Thoracic aorta (tissue), 2 donors: Measurements from ENCODE around the gene CENPU. TPM values are rescaled to one million over a fixed set of nuclear protein-coding genes. Genes with fewer than 3 reads are reported as not detected.
"Not testable (repeated sequence)": the region's sequence is repeated elsewhere in the genome, so short reads cannot be mapped to it uniquely, and the experiment has no call there.

ENCODE experiments used
- ATAC-seq: fragments of 150-250 bp; one replicate; pipeline ENCODE4 v1.8.0; 2017; ENCODE audit warnings: low read depth; ENCODE audit not compliant: insufficient number of reproducible peaks, low FRiP score
- DNase-seq: peaks from one replicate; pipeline ENCODE4 v3.0.0-alpha.2; 2020; ENCODE audit warnings: low spot score
- H3K27ac ChIP-seq, 2 donors: fragments of 200-600 bp; sonication (generic); 1 replicate in 1 of 2; 2 replicates in 1 of 2; pipeline ENCODE4 v1.5.1; 2016; ENCODE audit warnings: mild to moderate bottlenecking in 2 of 2, moderate library complexity in 2 of 2
- H3K27me3 ChIP-seq: fragments of 200-600 bp; sonication (generic); replicated peaks from 2 replicates; pipeline ENCODE4 v1.6.0; 2016; ENCODE audit warnings: mild to moderate bottlenecking; ENCODE audit not compliant: insufficient read depth
- H3K36me3 ChIP-seq: fragments of 200-600 bp; sonication (generic); one replicate; pipeline ENCODE4 v1.5.1; 2016
- H3K4me1 ChIP-seq, 2 donors: fragments of 200-600 bp; sonication (generic); 1 replicate in 1 of 2; 2 replicates in 1 of 2; pipeline versions ENCODE4 v1.5.1 to v1.6.0; 2016; ENCODE audit warnings: low read depth in 2 of 2, mild to moderate bottlenecking in 1 of 2; ENCODE audit not compliant: control insufficient read depth in 1 of 2
- H3K4me3 ChIP-seq: fragments of 200-600 bp; sonication (generic); 2 replicates; pipeline ENCODE4 v1.5.1; 2016; ENCODE audit warnings: mild to moderate bottlenecking
- H3K9me3 ChIP-seq: fragments of 200-600 bp; sonication (generic); 2 replicates; pipeline ENCODE4 v1.5.1; 2016
- CTCF ChIP-seq: fragments of 200-600 bp; sonication (generic); IDR thresholded peaks from one replicate; pipeline ENCODE4 v1.5.1; 2019; ENCODE audit warnings: antibody characterized with exemption
- total RNA-seq, 2 donors: library from RNA; depleted of rRNA; stranded (reverse); fragments of >200 nt; gene quantifications; one replicate each; pipeline versions ENCODE4 v1.1.0 to v1.2.3, GENCODE V29; 2016

Gene CENPU
- total RNA-seq, 2 donors from 2014 or later = 1.4 to 2.0 TPM

DNA sequence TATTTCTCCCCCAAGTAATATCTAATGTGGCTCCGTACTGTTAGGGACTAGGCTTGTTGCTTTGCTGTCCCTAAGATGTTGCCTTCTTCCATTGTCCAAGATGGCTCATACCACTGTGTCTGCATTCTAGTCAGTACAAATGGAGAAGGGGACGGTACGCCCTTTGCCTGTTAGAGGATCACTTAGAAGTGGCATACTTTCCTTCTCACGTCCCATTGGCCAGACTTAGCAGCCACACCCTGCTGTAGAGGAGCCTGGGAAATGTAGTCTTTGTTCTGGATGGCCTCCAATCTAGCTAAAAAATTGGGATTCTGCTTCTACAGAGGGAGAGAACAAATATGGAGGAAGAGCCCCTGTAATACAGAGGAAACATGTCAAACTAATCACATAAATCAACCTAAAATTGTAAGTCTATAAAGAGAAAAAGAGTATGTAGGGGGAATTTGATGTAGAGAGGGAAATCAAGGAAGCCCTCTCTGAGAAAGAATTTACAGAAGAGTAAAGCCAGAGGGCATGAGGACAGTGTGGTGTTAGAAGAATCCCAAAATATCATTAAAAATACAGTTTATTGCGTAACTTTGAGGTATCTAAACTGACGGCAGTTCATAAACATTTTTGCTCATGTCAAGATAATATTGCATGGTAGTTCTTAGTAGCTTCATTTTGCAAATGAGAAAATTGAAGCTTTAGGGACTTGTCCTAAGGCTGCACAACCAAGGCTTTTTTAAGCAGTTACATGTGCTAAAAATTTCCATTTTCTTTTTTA is 69.3 kb downstream of the CENPU start:
- Histone ChIP-seq H3K9me3 (no peaks in the 10 kb centered on the region), H3K4me3 (no peak overlapping the region), H3K4me1 (peaks cover 5 to 8% of the 10 kb centered on the region in 2 donors), H3K27me3 (no peaks in the 10 kb centered on the region), H3K36me3 (peaks cover 8% of the 10 kb centered on the region), H3K27ac (no peak overlapping the region)
- DNase-seq = no peak
- TF ChIP-seq CTCF = no peak
- ATAC-seq = no peak

- no peaks in the 10 kb centered on the region for H3K36me3 ChIP-seq
- no peak for TF ChIP-seq CTCF
- no peak overlapping the region for H3K27ac ChIP-seq
- H3K4me1 ChIP-seq = peaks cover 5 to 8% of the 10 kb centered on the region in 2 donors
- H3K4me3 ChIP-seq = no peak overlapping the region
- H3K9me3 ChIP-seq = no peaks in the 10 kb centered on the region
- DNase-seq (no peak), ATAC-seq (no peak)
- no peaks in the 10 kb centered on the region for H3K27me3 ChIP-seq
Measured at GRCh38 chr4:184662236-184662635, 71.7 kb downstream of the CENPU start.

DNA sequence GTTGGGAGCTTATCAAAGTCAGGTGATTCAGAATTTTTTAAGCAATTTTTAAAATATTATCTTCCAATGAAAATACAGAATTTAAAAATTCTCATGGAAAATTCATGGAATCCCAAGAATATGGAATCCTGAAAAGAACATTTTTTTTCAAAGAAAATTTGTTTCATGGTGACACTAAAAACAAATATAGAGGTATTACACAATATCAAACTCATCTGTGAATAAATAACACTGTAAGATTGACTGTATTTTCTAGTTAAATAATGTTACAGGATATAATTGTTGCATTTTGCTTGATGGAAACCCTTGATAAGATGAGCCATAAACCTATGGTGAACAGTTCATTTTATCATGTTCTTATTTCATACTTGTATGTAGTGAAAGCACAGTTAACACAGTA is 72.9 kb downstream of the CENPU start:
- TF ChIP-seq CTCF = no peak
- DNase-seq (no peak), ATAC-seq (no peak)
- H3K36me3 ChIP-seq = no peaks in the 10 kb centered on the region
- no peak overlapping the region for H3K27ac ChIP-seq
- H3K9me3 ChIP-seq = no peaks in the 10 kb centered on the region
- H3K4me1 ChIP-seq = peaks cover 8% of the 10 kb centered on the region in 2 donors
- H3K4me3 ChIP-seq = no peak overlapping the region
- no peaks in the 10 kb centered on the region for H3K27me3 ChIP-seq

DNA sequence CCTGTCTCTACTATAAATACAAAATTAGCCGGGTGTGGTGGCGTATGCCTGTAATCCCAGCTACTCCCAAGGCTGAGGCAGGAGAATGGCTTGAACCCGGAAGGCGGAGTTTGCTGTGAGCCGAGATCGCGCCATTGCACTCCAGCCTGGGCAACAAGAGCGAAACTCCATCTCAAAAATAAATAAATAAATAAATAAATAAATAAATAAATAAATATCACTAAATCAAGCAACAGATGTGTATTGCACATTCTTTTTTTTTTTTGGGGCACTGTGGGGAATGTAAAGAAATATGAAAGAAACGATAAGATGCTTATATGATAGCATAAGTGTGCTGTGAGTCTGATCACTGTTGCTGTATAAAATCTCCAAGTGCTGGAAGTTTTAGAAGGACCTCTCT is 76.1 kb downstream of the CENPU start:
- H3K9me3 ChIP-seq, H3K27me3 ChIP-seq, DNase-seq, H3K27ac ChIP-seq, H3K4me3 ChIP-seq, ATAC-seq, H3K36me3 ChIP-seq: not testable (repeated sequence)
- peaks cover 8 to 13% of the 10 kb centered on the region in 2 donors for H3K4me1 ChIP-seq

DNA sequence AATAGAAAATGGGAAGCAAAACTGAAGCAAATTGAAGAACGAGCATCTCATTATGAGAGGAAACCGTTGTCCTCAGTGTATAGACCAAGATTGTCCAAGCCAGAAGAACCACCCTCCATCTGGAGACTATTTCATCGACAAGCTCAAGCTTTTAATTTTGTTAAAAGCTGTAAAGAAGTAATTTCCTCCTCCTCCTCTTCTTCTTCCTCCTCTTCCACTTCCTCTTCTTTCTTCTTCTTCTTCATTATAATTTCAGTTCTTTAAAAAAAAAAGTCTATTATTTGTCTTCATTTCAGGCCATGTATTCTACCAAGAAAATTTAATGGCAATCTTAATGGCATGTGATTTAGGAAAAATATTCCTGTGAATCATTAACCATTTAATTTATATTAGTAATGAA is 76.8 kb downstream of the CENPU start:
- ATAC-seq = no peak
- Histone ChIP-seq H3K27me3 (no peaks in the 10 kb centered on the region), H3K4me1 (peaks cover 4 to 7% of the 10 kb centered on the region in 2 donors), H3K36me3 (no peaks in the 10 kb centered on the region), H3K9me3 (no peaks in the 10 kb centered on the region), H3K27ac (no peak overlapping the region), H3K4me3 (no peak overlapping the region)
- no peak for TF ChIP-seq CTCF
- DNase-seq = no peak
